ENCODE results near the gene SLC26A6. TPM values are rescaled to one million over a fixed set of nuclear protein-coding genes. Genes with fewer than 3 reads are reported as not detected.

Gene SLC26A6
- polyA plus RNA-seq, 1 of the 3 experiments (the other 2 are of a cell fraction): 31.9 TPM

GRCh38 chr3:48594417-48595049, 40.7 kb downstream of the SLC26A6 start:
- peak overlapping the region; percentile 31 to 54; a peak in 3 of 4 replicates for H3K4me3 ChIP-seq (ENCODE audit: low read depth in 2 of 2, low read length in 1 of 2)
- peak overlapping the region in 1 of 2 experiments; percentile 96; a peak in 2 of 4 replicates for H3K27ac ChIP-seq (ENCODE audit: low read depth in 2 of 2, low read length in 1 of 2)
- DNase-seq: peak; percentile 49
- no peaks in the 10 kb centered on the region for H3K9me2 ChIP-seq
- ChIA-PET CTCF (no interaction called here), POLR2A (no interaction called here)
- peaks cover 38% of the 10 kb centered on the region for H3F3A ChIP-seq (replicated peaks; ENCODE audit: insufficient read depth)
- H3K9me3 ChIP-seq: no peaks in the 10 kb centered on the region
- peak overlapping the region; percentile 82 for H3K4me2 ChIP-seq
- H3K9ac ChIP-seq: peak overlapping the region; percentile 53
- H4K20me1 ChIP-seq (ENCODE audit: insufficient read depth): no peaks in the 10 kb centered on the region
- TF ChIP-seq MXI1 (IDR thresholded peaks at IDR 0.05; ENCODE audit: low read depth, low read length) (no peak), RXRA (IDR thresholded peaks at IDR 0.05; ENCODE audit: borderline replicate concordance, low read depth) (no peak), FOXJ3 (CRISPR knock-in tag; IDR thresholded peaks at IDR 0.05) (no peak), GATA2 (CRISPR knock-in tag; IDR thresholded peaks at IDR 0.05) (no peak), CTCF (IDR thresholded peaks at IDR 0.05) (no peak), EP300 (IDR thresholded peaks at IDR 0.05; ENCODE audit: borderline replicate concordance in 1 of 2, low read depth in 1 of 2, low read length in 1 of 2) (no peak), ELF1 (IDR thresholded peaks at IDR 0.05) (no peak), ZBTB33 (IDR thresholded peaks at IDR 0.05; ENCODE audit: borderline replicate concordance, low read depth) (no peak), IRF3 (IDR thresholded peaks at IDR 0.05; ENCODE audit: low read depth, low read length) (no peak), GABPA (IDR thresholded peaks at IDR 0.05; ENCODE audit: low read depth) (no peak), YY1 (IDR thresholded peaks at IDR 0.05; ENCODE audit: low read depth) (no peak), MEF2A (IDR thresholded peaks at IDR 0.05; ENCODE audit: borderline replicate concordance, low read depth) (no peak), RAD21 (IDR thresholded peaks at IDR 0.05; ENCODE audit: low read length) (no peak), FOSL2 (IDR thresholded peaks at IDR 0.05; ENCODE audit: borderline replicate concordance, low read depth) (no peak)
- H3K36me3 ChIP-seq (replicated peaks in 1 of 2; ENCODE audit: control insufficient read depth in 1 of 2, insufficient read depth in 2 of 2, low read length in 1 of 2): peaks cover 0 to 6% of the 10 kb centered on the region in 2 experiments
- H2AFZ ChIP-seq (ENCODE audit: low read depth): no peak overlapping the region
- WGBS (ENCODE audit: low lambda C conversion rate): 72% methylated on average over 31 of the region's 39 CpGs
- H3K27me3 ChIP-seq (ENCODE audit: insufficient read depth): no peaks in the 10 kb centered on the region
- H3K4me1 ChIP-seq (ENCODE audit: control insufficient read depth in 1 of 2, insufficient read depth in 2 of 2, low read depth in 1 of 2, low read length in 1 of 2): peaks cover 28 to 30% of the 10 kb centered on the region in 2 experiments; a peak in 3 of 4 replicates
- peaks cover 5% of the 10 kb centered on the region; the same call in 1 of the 2 replicates for H3K79me2 ChIP-seq (ENCODE audit: insufficient read depth)

All from SK-N-SH (cell line).